ENCODE results near the gene SPDYE5.
"Not testable (repeated sequence)": the region's sequence is repeated elsewhere in the genome, so short reads cannot be mapped to it uniquely, and the experiment has no call there.

The SPDYE5 gene

GRCh38 chr7:75485979-75486643 is 6.0 kb upstream of the SPDYE5 start, which contains the start of gene POM121C:
POM121C (minus strand) TSS chr7:75486299; CDS start chr7:75441496, 44,803 bp downstream.
- H3K4me1 ChIP-seq (ENCODE audit: control insufficient read depth, insufficient read depth, low read length, poor library complexity, severe bottlenecking); H3K36me3 ChIP-seq (ENCODE audit: control insufficient read depth, insufficient read depth, low read length); H3K9me3 ChIP-seq (ENCODE audit: control insufficient read depth, low read length): not testable (repeated sequence)
- Histone ChIP-seq H3K27ac (ENCODE audit: low read depth, low read length, severe bottlenecking) (peak within 1 kb of the TSS; percentile 76), H3K4me3 (ENCODE audit: extremely low read depth, insufficient read depth, low read length, poor library complexity, severe bottlenecking) (peak within 1 kb of the TSS; percentile 63)
- WGBS, 2 experiments (ENCODE audit: insufficient coverage in 2 of 2), result 0 to 1% methylated on average over 29 to 45 of the region's 49 CpGs

DNA sequence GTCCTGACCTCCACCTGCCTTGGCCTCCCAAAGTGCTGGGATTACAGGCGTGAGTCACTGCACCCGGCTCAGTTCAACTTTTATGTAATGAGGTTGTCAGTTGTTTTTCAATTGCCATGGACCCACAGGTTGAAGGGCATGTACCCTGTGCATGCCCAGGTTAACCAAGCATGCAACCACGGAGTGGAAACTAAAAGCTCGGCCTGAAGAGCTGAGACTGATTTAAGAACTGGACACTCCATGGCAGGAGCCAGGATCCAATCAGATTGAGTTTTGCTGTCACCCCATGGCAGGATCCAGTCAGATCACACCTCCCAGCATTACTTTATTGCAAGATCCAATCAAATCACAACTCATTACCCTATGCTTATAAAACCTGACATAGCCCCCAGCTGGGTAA is 16.9 kb downstream of the SPDYE5 start:
- H3K4me1 ChIP-seq (ENCODE audit: control insufficient read depth, insufficient read depth, low read length, poor library complexity, severe bottlenecking); H3K9me3 ChIP-seq (ENCODE audit: control insufficient read depth, low read length); H3K27ac ChIP-seq (ENCODE audit: low read depth, low read length, severe bottlenecking); H3K4me3 ChIP-seq (ENCODE audit: extremely low read depth, insufficient read depth, low read length, poor library complexity, severe bottlenecking); H3K36me3 ChIP-seq (ENCODE audit: control insufficient read depth, insufficient read depth, low read length): not testable (repeated sequence)
- no CpG with 5 or more reads among the region's 4 CpGs for WGBS, 2 experiments (ENCODE audit: insufficient coverage in 2 of 2)

- WGBS, 2 experiments (ENCODE audit: insufficient coverage in 2 of 2), result no CpG with 5 or more reads among the region's 2 CpGs
- H3K36me3 ChIP-seq (ENCODE audit: control insufficient read depth, insufficient read depth, low read length), result peaks cover 31% of the 10 kb centered on the region
Observed at GRCh38 chr7:75518842-75519241, 26.7 kb downstream of the SPDYE5 start.

DNA sequence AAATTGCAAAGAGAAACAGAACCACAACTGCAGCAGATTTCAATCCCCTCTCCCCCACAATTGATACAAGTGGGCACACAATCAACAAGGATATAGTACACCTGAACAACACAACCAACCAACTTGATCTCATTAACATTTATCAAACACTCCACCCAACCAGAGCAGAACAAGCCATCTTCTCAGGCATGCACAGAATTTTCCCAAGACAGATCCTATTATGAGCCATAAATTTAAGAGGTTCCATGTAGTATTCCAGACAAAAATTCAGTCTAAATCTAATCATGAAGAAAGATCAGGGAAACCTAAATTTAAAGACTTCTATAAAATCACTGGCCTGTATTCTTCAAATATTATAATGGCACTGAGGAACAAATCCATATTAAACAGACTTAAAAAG is 29.6 kb downstream of the SPDYE5 start:
- H3K27ac ChIP-seq (ENCODE audit: low read depth, low read length, severe bottlenecking); H3K4me1 ChIP-seq (ENCODE audit: control insufficient read depth, insufficient read depth, low read length, poor library complexity, severe bottlenecking); H3K4me3 ChIP-seq (ENCODE audit: extremely low read depth, insufficient read depth, low read length, poor library complexity, severe bottlenecking); H3K9me3 ChIP-seq (ENCODE audit: control insufficient read depth, low read length): not testable (repeated sequence)
- peaks cover 49% of the 10 kb centered on the region for H3K36me3 ChIP-seq (ENCODE audit: control insufficient read depth, insufficient read depth, low read length)

More at GRCh38 chr7:75518842-75519241, 26.7 kb downstream of the SPDYE5 start:
- not testable (repeated sequence) for H3K27ac ChIP-seq (ENCODE audit: low read depth, low read length, severe bottlenecking); H3K9me3 ChIP-seq (ENCODE audit: control insufficient read depth, low read length); H3K4me3 ChIP-seq (ENCODE audit: extremely low read depth, insufficient read depth, low read length, poor library complexity, severe bottlenecking); H3K4me1 ChIP-seq (ENCODE audit: control insufficient read depth, insufficient read depth, low read length, poor library complexity, severe bottlenecking)

GRCh38 chr7:75527224-75527722 is 35.2 kb downstream of the SPDYE5 start:
- not testable (repeated sequence) for H3K9me3 ChIP-seq (ENCODE audit: control insufficient read depth, low read length)
- peaks cover 10% of the 10 kb centered on the region for H3K4me1 ChIP-seq (ENCODE audit: control insufficient read depth, insufficient read depth, low read length, poor library complexity, severe bottlenecking)
- WGBS, 2 experiments (ENCODE audit: insufficient coverage in 2 of 2), result 1 to 4% methylated on average over 14 to 19 of the region's 37 CpGs
- peak overlapping the region; percentile 82 for H3K27ac ChIP-seq (ENCODE audit: low read depth, low read length, severe bottlenecking)
- peak overlapping the region; percentile 92 for H3K4me3 ChIP-seq (ENCODE audit: extremely low read depth, insufficient read depth, low read length, poor library complexity, severe bottlenecking)
- peaks cover 36% of the 10 kb centered on the region for H3K36me3 ChIP-seq (ENCODE audit: control insufficient read depth, insufficient read depth, low read length)

- Histone ChIP-seq H3K36me3 (ENCODE audit: control insufficient read depth, insufficient read depth, low read length) (peaks cover 11% of the 10 kb centered on the region), H3K27ac (ENCODE audit: low read depth, low read length, severe bottlenecking) (no peak overlapping the region), H3K9me3 (ENCODE audit: control insufficient read depth, low read length) (no peaks in the 10 kb centered on the region), H3K4me3 (ENCODE audit: extremely low read depth, insufficient read depth, low read length, poor library complexity, severe bottlenecking) (no peak overlapping the region), H3K4me1 (ENCODE audit: control insufficient read depth, insufficient read depth, low read length, poor library complexity, severe bottlenecking) (peaks cover 13% of the 10 kb centered on the region)
- WGBS, 2 experiments (ENCODE audit: insufficient coverage in 2 of 2), result 61% methylated on average over 5 to 6 of the region's 6 CpGs
Observed at GRCh38 chr7:75531359-75531821, 39.3 kb downstream of the SPDYE5 start.

DNA sequence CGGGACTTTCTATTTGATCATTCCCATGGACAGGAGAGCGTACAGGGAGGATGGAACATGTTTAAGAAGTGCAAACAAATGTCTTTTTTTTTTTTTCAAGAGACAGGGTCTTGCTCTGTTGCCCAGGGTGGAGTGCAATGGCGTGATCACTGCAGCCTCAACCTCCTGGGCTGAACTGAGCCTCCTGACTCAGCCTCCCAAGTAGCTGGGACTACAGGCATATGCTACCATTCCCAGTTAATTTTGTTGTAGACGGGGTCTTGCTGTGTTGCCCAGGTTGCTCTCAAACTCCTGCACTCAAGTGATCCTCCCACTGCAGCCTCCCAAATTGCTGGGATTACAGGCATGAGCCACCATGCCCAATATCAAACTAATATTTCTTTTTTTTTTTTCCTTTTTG is 40.5 kb downstream of the SPDYE5 start:
- H3K36me3 ChIP-seq (ENCODE audit: control insufficient read depth, insufficient read depth, low read length), result peaks cover 23% of the 10 kb centered on the region
- H3K4me3 ChIP-seq (ENCODE audit: extremely low read depth, insufficient read depth, low read length, poor library complexity, severe bottlenecking), result no peak overlapping the region
- WGBS, 2 experiments (ENCODE audit: insufficient coverage in 2 of 2), result 89 to 100% methylated on average over 2 to 3 of the region's 4 CpGs
- H3K9me3 ChIP-seq (ENCODE audit: control insufficient read depth, low read length), result no peaks in the 10 kb centered on the region
- peaks cover 10% of the 10 kb centered on the region for H3K4me1 ChIP-seq (ENCODE audit: control insufficient read depth, insufficient read depth, low read length, poor library complexity, severe bottlenecking)
- no peak overlapping the region for H3K27ac ChIP-seq (ENCODE audit: low read depth, low read length, severe bottlenecking)

GRCh38 chr7:75533926-75534325 is 41.8 kb downstream of the SPDYE5 start:
- no peak overlapping the region for H3K27ac ChIP-seq (ENCODE audit: low read depth, low read length, severe bottlenecking)
- WGBS, 2 experiments (ENCODE audit: insufficient coverage in 2 of 2), result 98 to 100% methylated on average over 5 to 6 of the region's 6 CpGs
- peaks cover 7% of the 10 kb centered on the region for H3K4me1 ChIP-seq (ENCODE audit: control insufficient read depth, insufficient read depth, low read length, poor library complexity, severe bottlenecking)
- H3K36me3 ChIP-seq (ENCODE audit: control insufficient read depth, insufficient read depth, low read length), result peaks cover 34% of the 10 kb centered on the region
- H3K4me3 ChIP-seq (ENCODE audit: extremely low read depth, insufficient read depth, low read length, poor library complexity, severe bottlenecking), result no peak overlapping the region
- no peaks in the 10 kb centered on the region for H3K9me3 ChIP-seq (ENCODE audit: control insufficient read depth, low read length)

GRCh38 chr7:75534727-75535307 is 42.7 kb downstream of the SPDYE5 start:
- H3K27ac ChIP-seq (ENCODE audit: low read depth, low read length, severe bottlenecking), result peak overlapping the region; percentile 24

DNA sequence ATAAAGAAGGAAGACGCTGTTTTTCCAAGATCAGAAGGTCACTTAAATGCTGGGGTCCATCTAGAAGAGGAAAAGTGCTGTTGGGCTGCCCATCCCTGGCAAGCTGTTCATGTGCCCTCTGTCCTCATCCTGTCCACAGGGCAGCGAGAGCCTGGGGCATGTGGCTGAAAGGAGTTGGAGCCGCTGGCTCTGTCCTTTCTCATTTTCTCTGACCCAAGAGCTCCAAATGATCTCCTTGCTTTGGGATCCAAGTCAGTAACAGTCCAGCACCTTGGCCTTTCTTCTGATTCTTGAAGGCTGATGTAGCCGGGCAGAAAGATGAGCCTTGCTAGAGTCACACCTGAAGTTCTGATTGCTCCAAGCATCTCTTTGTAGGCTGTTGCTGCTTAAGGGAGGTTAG is 44.4 kb downstream of the SPDYE5 start:
- peaks cover 7% of the 10 kb centered on the region for H3K4me1 ChIP-seq (ENCODE audit: control insufficient read depth, insufficient read depth, low read length, poor library complexity, severe bottlenecking)
- no peak overlapping the region for H3K27ac ChIP-seq (ENCODE audit: low read depth, low read length, severe bottlenecking)
- H3K9me3 ChIP-seq (ENCODE audit: control insufficient read depth, low read length), result no peaks in the 10 kb centered on the region
- 93 to 95% methylated on average over 3 to 4 of the region's 4 CpGs for WGBS, 2 experiments (ENCODE audit: insufficient coverage in 2 of 2)
- H3K36me3 ChIP-seq (ENCODE audit: control insufficient read depth, insufficient read depth, low read length), result peaks cover 57% of the 10 kb centered on the region
- H3K4me3 ChIP-seq (ENCODE audit: extremely low read depth, insufficient read depth, low read length, poor library complexity, severe bottlenecking), result no peak overlapping the region

More at GRCh38 chr7:75534727-75535307, 42.7 kb downstream of the SPDYE5 start:
- 89 to 95% methylated on average over 5 to 8 of the region's 8 CpGs for WGBS, 2 experiments (ENCODE audit: insufficient coverage in 2 of 2)
- no peak overlapping the region for H3K4me3 ChIP-seq (ENCODE audit: extremely low read depth, insufficient read depth, low read length, poor library complexity, severe bottlenecking)
- peaks cover 43% of the 10 kb centered on the region for H3K36me3 ChIP-seq (ENCODE audit: control insufficient read depth, insufficient read depth, low read length)
- no peaks in the 10 kb centered on the region for H3K9me3 ChIP-seq (ENCODE audit: control insufficient read depth, low read length)
- H3K4me1 ChIP-seq (ENCODE audit: control insufficient read depth, insufficient read depth, low read length, poor library complexity, severe bottlenecking), result peaks cover 7% of the 10 kb centered on the region

DNA sequence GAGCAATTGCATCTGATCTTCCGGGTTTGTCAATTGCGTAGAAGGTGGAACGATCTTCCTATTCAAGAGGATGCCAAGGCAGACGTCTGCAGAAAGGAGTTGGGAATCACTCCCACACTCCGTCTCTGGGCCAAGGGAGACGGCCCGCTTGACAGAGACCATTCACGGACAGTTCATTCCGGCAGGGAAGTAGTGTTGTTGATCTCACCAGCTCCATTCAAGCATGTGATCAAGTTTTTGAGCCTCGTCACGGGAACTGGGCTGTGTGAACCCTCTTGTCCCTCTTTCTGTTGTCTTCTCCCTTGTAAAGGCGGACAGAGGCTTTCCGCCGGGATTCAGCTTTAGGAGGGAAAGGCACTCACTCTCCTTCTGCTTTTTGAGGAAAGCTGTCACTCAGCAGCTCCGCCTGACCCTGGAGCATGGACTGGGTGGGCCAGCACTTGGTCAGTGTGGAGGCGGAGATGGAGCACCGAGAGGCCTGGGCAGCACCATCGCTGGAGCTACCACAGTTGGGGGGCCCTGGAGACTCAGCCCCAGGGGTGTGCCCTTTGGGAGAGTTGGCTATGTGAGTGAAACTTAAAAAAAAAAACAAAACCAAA is 44.9 kb downstream of the SPDYE5 start:
- H3K4me1 ChIP-seq (ENCODE audit: control insufficient read depth, insufficient read depth, low read length, poor library complexity, severe bottlenecking), result peaks cover 7% of the 10 kb centered on the region
- WGBS, 2 experiments (ENCODE audit: insufficient coverage in 2 of 2), result 95 to 96% methylated on average over 14 to 15 of the region's 18 CpGs
- H3K36me3 ChIP-seq (ENCODE audit: control insufficient read depth, insufficient read depth, low read length), result peaks cover 62% of the 10 kb centered on the region
- no peak overlapping the region for H3K27ac ChIP-seq (ENCODE audit: low read depth, low read length, severe bottlenecking)
- no peaks in the 10 kb centered on the region for H3K9me3 ChIP-seq (ENCODE audit: control insufficient read depth, low read length)
- H3K4me3 ChIP-seq (ENCODE audit: extremely low read depth, insufficient read depth, low read length, poor library complexity, severe bottlenecking), result no peak overlapping the region
